Tibial nerve (tissue), 4 donors: ENCODE results near the gene DNMT3B. TPM values are rescaled to one million over a fixed set of nuclear protein-coding genes. Genes with fewer than 3 reads are reported as not detected.

Experiments
- DNase-seq, 2 donors: peaks; one replicate each; pipeline ENCODE4 v3.0.0-alpha.2; 2019; ENCODE audit warnings: low spot score in 2 of 2
- H3K27ac ChIP-seq, 4 donors: fragments of 200-600 bp; sonication (generic) in 3 of 4; one replicate each; pipeline ENCODE4 v1.5.1; 2017 to 2019; ENCODE audit warnings: mild to moderate bottlenecking in 1 of 4
- H3K27me3 ChIP-seq, 2 donors: fragments of 200-600 bp; sonication (generic) in 1 of 2; one replicate each; pipeline versions ENCODE4 v1.5.1 to v1.6.0; 2017 to 2019
- H3K36me3 ChIP-seq, 3 donors: fragments of 200-600 bp; sonication (generic); one replicate each; pipeline ENCODE4 v1.5.1; 2018 to 2019
- H3K4me1 ChIP-seq, 4 donors: fragments of 200-600 bp; sonication (generic) in 3 of 4; one replicate each; pipeline ENCODE4 v1.5.1; 2017 to 2019
- H3K4me3 ChIP-seq, 4 donors: fragments of 200-600 bp; sonication (generic) in 3 of 4; one replicate each; pipeline ENCODE4 v1.5.1; 2017 to 2019; ENCODE audit warnings: mild to moderate bottlenecking in 1 of 4, moderate library complexity in 1 of 4
- H3K9me3 ChIP-seq, 4 donors: fragments of 200-600 bp; sonication (generic) in 3 of 4; one replicate each; pipeline ENCODE4 v1.5.1; 2017 to 2019
- CTCF ChIP-seq, 5 experiments: fragments of 200-600 bp in 3 of 5; fragments of 450-650 bp in 2 of 5; sonication (generic) in 3 of 5; IDR thresholded peaks; one replicate each; pipeline ENCODE4 v1.5.1; 2016 to 2019; ENCODE audit warnings: antibody characterized with exemption in 5 of 5, mild to moderate bottlenecking in 3 of 5, moderate library complexity in 2 of 5
- EP300 ChIP-seq, 2 donors: sonication (generic); formaldehyde crosslinking; IDR thresholded peaks; one replicate each; pipeline ENCODE4 v1.6.1; 2017; ENCODE audit warnings: antibody characterized with exemption in 2 of 2, mild to moderate bottlenecking in 1 of 2
- POLR2A ChIP-seq, 2 donors: fragments of 450-650 bp; IDR thresholded peaks; one replicate each; pipeline ENCODE4 v1.6.1; 2017; ENCODE audit warnings: antibody characterized with exemption in 2 of 2, mild to moderate bottlenecking in 2 of 2, moderate library complexity in 2 of 2
- WGBS, 2 donors: methylation state at CpG; one replicate each; pipeline ENCODE4 v1.1.5; 2018; 5-methylcytosine and 5-hydroxymethylcytosine counted together
- total RNA-seq, 4 donors: library from RNA; depleted of rRNA; stranded (reverse); fragments of >200 nt; gene quantifications; one replicate each; pipeline ENCODE4 v1.1.0, GENCODE V29; 2016

DNMT3B gene
- total RNA-seq, 4 donors from 2014 or later: 1.0 to 1.5 (median 1.3) TPM

- Histone ChIP-seq H3K36me3 (peaks cover 0 to 52% (median 5%) of the 10 kb centered on the region in 3 donors), H3K27me3 (no peaks in the 10 kb centered on the region), H3K9me3 (no peaks in the 10 kb centered on the region), H3K4me3 (no peak overlapping the region), H3K4me1 (peaks cover 0 to 53% (median 23%) of the 10 kb centered on the region in 4 donors), H3K27ac (peak overlapping the region in 2 of 4 donors; percentile 11 to 91)
- no peak for TF ChIP-seq EP300 (IDR thresholded peaks at IDR 0.05)
- TF ChIP-seq POLR2A (IDR thresholded peaks at IDR 0.05): no peak
- TF ChIP-seq CTCF (IDR thresholded peaks at IDR 0.05): no peak
- 76 to 80% methylated on average over 4 of the region's 4 CpGs for WGBS, 2 donors
- DNase-seq: no peak
These were observed 66.0 kb downstream of the DNMT3B start for GRCh38 chr20:32828029-32828680.

- H3K36me3 ChIP-seq: peaks cover 0 to 59% (median 5%) of the 10 kb centered on the region in 3 donors
- DNase-seq: no peak
These were observed 67.3 kb downstream of the DNMT3B start for GRCh38 chr20:32829311-32830005.

GRCh38 chr20:32830437-32830836, 68.3 kb downstream of the DNMT3B start:
- Histone ChIP-seq H3K27ac (peak overlapping the region in 3 of 4 donors; percentile 48 to 91 (median 79)), H3K4me1 (peaks cover 0 to 42% (median 17%) of the 10 kb centered on the region in 4 donors), H3K4me3 (no peak overlapping the region), H3K9me3 (no peaks in the 10 kb centered on the region), H3K36me3 (peaks cover 0 to 60% (median 5%) of the 10 kb centered on the region in 3 donors), H3K27me3 (no peaks in the 10 kb centered on the region)
- TF ChIP-seq POLR2A (IDR thresholded peaks at IDR 0.05) (no peak), EP300 (IDR thresholded peaks at IDR 0.05) (peak in 1 of 2 donors; percentile 45)
- peak in 1 of 2 donors; percentile 64 for DNase-seq
- 89 to 94% methylated on average over 3 of the region's 3 CpGs for WGBS, 2 donors

More at GRCh38 chr20:32829311-32830005, 67.3 kb downstream of the DNMT3B start:
- WGBS, 2 donors: 63 to 65% methylated on average over 3 of the region's 3 CpGs
- Histone ChIP-seq H3K4me1 (peaks cover 0 to 43% (median 17%) of the 10 kb centered on the region in 4 donors), H3K9me3 (no peaks in the 10 kb centered on the region), H3K4me3 (no peak overlapping the region), H3K27me3 (no peaks in the 10 kb centered on the region), H3K27ac (peak overlapping the region in 3 of 4 donors; percentile 48 to 91 (median 79))
- no peak for TF ChIP-seq EP300 (IDR thresholded peaks at IDR 0.05)
- TF ChIP-seq POLR2A (IDR thresholded peaks at IDR 0.05): no peak
- no peak for TF ChIP-seq CTCF (IDR thresholded peaks at IDR 0.05)

GRCh38 chr20:32831982-32832381, 69.8 kb downstream of the DNMT3B start:
- 66 to 71% methylated on average over 5 of the region's 5 CpGs for WGBS, 2 donors
- Histone ChIP-seq H3K27ac (peak overlapping the region in 1 of 4 donors; percentile 30), H3K36me3 (peaks cover 0 to 64% (median 0%) of the 10 kb centered on the region in 3 donors), H3K27me3 (no peaks in the 10 kb centered on the region), H3K4me3 (no peak overlapping the region), H3K9me3 (no peaks in the 10 kb centered on the region), H3K4me1 (peaks cover 0 to 42% (median 17%) of the 10 kb centered on the region in 4 donors)
- DNase-seq: no peak
- no peak for TF ChIP-seq POLR2A (IDR thresholded peaks at IDR 0.05)
- TF ChIP-seq CTCF (IDR thresholded peaks at IDR 0.05): no peak
- no peak for TF ChIP-seq EP300 (IDR thresholded peaks at IDR 0.05)

- Histone ChIP-seq H3K27ac (peak overlapping the region in 1 of 4 donors; percentile 30), H3K9me3 (no peaks in the 10 kb centered on the region), H3K4me3 (no peak overlapping the region), H3K36me3 (peaks cover 0 to 64% (median 0%) of the 10 kb centered on the region in 3 donors), H3K27me3 (no peaks in the 10 kb centered on the region), H3K4me1 (peaks cover 0 to 38% (median 17%) of the 10 kb centered on the region in 4 donors)
- DNase-seq: no peak
- TF ChIP-seq CTCF (IDR thresholded peaks at IDR 0.05) (no peak), POLR2A (IDR thresholded peaks at IDR 0.05) (no peak), EP300 (IDR thresholded peaks at IDR 0.05) (no peak)
- 71 to 76% methylated on average over 11 of the region's 11 CpGs for WGBS, 2 donors
These were observed 70.5 kb downstream of the DNMT3B start for GRCh38 chr20:32832664-32833063.
